Fibroblast of pulmonary artery (primary cell): ENCODE measurements around the gene RREB1.

Experiments used
- DNase-seq: peaks from one replicate; pipeline ENCODE4 v3.0.0-alpha.2; 2010; ENCODE audit warnings: low read depth
- H3K4me3 ChIP-seq: replicated peaks from 2 replicates; pipeline ENCODE4 v1.5.1; 2011; ENCODE audit warnings: low read depth, mild to moderate bottlenecking, control low read depth, low read length, moderate library complexity
- TF ChIP-seq, protein P1 (sequence below): IDR thresholded peaks from 2 replicates; pipeline ENCODE4 v1.5.1; 2011; ENCODE audit warnings: mild to moderate bottlenecking, control low read depth, low read length, inconsistent platforms; ENCODE audit errors: missing control alignments

The RREB1 gene

DNA sequence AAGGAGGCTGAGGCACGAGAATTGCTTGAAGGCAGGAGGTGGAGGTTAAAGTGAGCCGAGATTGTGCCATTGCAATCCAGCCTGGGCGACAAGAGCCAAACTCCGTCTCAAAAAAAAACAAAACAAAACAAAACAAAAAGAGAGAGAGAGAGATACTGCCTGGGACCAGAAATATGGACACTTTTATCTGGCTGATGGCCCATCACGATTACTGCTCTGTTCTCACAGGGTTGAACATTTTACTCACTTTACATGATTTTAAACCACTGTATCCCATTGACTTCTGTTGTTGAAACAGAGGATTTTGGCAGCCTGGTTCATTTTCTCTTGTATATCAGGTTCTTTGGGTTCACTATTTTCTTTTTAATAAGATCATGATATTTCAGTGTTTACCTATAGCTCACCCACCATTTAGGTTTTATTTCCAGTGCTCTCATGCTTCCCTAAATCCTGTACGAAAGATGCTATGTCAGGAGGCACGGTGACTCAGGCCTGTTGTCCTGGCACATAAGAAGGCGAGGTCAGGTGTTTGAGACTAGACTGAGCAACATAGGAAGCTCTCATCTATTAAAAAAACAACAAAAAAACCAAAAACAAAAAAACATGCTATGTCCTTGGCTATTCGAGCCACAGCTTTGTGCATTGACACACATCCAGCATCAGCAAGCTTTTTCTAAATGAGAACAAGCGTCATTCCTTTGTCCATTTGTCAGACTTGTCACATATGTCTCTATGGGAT is 34.5 kb upstream of the RREB1 start:
- no peak overlapping the region for H3K4me3 ChIP-seq
- TF ChIP-seq, protein P1, sequence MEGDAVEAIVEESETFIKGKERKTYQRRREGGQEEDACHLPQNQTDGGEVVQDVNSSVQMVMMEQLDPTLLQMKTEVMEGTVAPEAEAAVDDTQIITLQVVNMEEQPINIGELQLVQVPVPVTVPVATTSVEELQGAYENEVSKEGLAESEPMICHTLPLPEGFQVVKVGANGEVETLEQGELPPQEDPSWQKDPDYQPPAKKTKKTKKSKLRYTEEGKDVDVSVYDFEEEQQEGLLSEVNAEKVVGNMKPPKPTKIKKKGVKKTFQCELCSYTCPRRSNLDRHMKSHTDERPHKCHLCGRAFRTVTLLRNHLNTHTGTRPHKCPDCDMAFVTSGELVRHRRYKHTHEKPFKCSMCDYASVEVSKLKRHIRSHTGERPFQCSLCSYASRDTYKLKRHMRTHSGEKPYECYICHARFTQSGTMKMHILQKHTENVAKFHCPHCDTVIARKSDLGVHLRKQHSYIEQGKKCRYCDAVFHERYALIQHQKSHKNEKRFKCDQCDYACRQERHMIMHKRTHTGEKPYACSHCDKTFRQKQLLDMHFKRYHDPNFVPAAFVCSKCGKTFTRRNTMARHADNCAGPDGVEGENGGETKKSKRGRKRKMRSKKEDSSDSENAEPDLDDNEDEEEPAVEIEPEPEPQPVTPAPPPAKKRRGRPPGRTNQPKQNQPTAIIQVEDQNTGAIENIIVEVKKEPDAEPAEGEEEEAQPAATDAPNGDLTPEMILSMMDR: no peak
- DNase-seq: no peak

DNA sequence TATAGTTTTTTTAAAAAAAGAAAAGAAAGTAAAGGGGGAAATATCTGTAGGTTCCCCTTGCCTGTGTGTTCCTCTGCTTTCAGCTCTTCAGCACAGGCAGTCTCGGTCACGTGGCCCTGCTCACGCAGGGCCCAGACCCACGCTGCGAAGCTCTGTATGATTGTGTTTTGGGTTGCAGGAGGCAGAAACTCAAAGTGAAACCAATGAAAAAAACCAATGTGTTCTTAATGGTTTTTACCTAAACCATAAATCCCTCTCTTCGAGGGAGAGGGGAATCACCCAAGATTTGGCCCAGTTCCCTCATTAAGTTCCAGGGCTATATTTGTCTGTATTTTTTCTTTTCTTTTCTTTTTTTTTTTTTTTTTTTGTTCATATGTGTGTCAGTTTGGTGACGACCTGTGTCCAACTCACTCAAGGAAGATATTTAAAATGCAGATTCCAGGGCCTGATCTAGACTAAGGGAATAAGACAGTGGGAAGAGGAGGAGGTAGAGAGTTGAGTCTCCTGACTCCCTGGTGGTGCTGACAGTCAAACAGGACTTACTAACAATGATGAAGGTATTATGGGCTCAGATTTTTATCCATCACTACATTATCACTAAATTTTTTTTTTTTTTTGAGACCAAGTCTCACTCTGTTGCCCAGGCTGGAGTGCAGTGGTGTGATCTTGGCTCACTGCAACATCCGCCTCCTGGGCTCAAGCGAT is 33.8 kb upstream of the RREB1 start:
- no peak overlapping the region for H3K4me3 ChIP-seq
- TF ChIP-seq, protein P1: no peak
- DNase-seq: no peak

DNA sequence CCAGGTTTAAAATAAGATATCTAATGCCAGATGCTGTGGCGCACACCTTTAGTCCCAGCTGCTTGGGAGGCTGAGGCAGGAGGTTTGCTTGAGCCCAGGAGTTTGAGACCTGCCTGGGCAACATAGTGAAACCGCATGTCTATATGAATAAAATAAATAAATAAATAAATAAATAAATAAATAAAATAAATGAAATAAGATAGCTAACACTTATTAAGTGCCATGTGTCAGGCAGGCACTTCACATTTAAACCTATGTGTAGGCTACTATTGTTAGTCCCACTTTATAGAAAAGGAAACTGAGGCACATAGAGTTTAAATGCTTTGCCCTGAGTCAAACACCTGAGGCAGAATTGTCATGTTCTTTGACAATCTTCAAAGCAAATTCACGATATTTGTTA is 32.9 kb upstream of the RREB1 start:
- TF ChIP-seq, protein P1: no peak

DNA sequence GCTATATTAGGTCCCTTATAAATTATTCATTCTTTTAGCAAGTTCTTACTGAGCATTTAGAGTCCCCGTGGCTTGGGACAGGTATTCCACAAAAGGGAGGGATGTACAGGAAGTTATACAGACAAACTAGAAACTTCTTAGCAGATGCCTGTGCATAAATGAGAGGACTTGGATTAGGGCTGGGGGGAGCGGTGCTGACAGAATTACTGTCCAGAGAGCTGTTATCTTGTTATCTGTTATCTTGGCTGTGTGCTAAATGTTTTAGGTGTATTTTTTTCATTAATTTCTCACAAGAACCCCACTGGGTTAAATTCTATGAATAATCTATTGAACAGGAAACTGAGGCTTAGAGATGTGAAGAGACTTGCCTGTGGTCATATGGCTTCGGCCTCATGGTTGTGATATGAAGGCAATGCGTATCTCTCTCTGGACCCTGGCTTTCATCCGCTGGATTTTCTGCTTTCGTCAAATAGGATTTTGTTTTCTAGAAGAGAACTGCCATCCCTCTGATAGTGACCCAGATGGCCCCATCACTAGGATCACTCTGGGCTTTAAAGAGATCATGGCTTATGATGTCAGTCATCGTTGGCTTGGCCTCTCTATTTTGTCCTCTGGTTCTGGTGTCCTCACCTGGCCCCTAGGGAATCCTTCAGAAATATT is 32.3 kb upstream of the RREB1 start:
- TF ChIP-seq, protein P1: no peak
- no peak for DNase-seq
- no peak overlapping the region for H3K4me3 ChIP-seq

More for the DNA sequence above, 32.9 kb upstream of the RREB1 start:
- H3K4me3 ChIP-seq: no peak overlapping the region
- DNase-seq: no peak

DNA sequence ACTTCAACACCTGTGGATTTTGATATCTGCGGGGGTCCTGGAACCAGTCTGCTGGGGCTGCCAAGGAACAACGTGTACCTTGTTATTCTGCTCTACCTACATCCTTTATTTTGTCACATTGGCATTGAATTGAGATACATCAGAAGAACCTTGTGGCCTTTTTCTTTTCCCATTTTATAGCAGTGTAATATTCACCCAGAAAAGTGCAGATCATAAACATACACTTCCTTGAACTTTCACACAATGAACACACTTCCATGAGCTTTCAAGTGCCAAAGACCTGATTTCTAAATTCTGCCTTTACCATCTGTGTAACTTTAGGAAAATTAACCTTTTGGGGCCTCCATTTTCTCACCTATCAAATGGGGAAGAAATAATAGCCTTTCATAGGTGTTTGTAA is 29.9 kb upstream of the RREB1 start:
- TF ChIP-seq, protein P1: no peak
- DNase-seq: no peak
- no peak overlapping the region for H3K4me3 ChIP-seq

DNA sequence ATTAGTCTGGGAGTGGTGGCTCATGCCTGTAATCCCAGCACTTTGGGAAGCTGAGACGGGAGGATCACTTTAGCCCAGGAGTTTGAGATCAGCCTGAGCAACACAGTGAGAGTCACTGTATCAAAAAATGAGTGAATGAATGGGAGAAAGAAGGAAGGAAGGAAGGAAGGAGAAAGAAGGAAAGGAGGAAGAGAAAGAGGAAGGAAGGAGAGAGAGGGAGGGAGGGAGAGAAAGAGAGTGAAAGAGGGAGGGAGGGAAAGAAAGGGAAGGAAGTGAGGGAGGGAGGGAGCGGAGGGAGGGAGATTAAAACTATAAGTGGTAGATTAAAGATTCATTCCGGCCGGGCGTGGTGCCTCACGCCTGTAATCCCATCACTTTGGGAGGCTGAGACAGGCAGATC is 28.9 kb upstream of the RREB1 start:
- no peak overlapping the region for H3K4me3 ChIP-seq
- TF ChIP-seq, protein P1: no peak
- no peak for DNase-seq
